ENCODE measurements around the gene SUSD2. TPM values are rescaled to one million over a fixed set of nuclear protein-coding genes. Genes with fewer than 3 reads are reported as not detected.

The SUSD2 gene
- total RNA-seq, 4 donors from 2014 or later = 5.1 to 41.4 (median 29.0) TPM

DNA sequence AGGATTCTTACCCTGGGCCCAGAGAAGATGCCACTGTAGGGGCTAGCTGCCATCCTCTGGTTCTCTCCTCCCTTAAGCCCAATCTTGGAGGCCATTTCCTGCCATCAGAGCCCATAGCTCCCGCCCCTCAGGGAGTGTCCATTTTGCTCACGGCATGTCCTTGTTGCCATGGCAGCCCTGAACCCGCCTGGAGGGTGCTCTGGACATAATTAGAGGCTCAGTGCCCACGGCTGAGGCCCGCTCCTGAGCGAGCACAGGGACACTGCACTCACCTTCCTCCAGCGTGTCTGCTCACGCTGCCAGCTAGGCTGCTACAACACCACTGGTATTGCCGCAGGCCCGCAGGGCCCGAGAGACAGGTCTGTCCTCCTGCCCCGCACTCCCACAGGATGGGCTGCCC lies 11.1 kb upstream of the SUSD2 start:
- Histone ChIP-seq H3K9me3 (no peaks in the 10 kb centered on the region), H3K4me1 (peaks cover 8% of the 10 kb centered on the region), H3K4me3 (no peak overlapping the region), H3K27me3 (no peaks in the 10 kb centered on the region), H3K27ac (no peak overlapping the region), H3K36me3 (peaks cover 91% of the 10 kb centered on the region)
- 80% methylated on average over 1 of the region's 12 CpGs for WGBS
- TF ChIP-seq POLR2A (IDR thresholded peaks at IDR 0.05) (no peak), EP300 (IDR thresholded peaks at IDR 0.05) (no peak), CTCF (IDR thresholded peaks at IDR 0.05) (no peak), POLR2AphosphoS5 (IDR thresholded peaks at IDR 0.05) (no peak)
- DNase-seq (ENCODE audit: low spot score in 2 of 2) = no peak

DNA sequence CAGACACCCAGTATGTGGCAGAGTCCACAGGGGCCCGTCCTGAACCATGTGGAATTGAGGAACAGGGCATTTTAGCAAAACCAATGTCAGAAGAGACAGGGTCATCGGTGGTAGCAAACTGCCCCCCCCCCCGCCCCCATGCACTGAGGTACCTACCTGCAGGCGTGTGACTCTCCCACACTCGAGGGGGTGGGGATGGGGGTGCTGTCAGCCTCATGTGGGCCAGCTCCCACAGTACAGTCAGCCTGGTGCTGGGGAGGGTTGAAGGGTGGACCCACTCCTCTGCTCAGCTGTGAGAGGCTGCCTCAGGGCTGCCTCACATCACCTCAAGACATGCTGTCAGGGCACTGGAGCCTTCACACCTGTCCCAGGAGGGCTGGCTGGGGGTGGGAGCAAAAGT lies 10.7 kb upstream of the SUSD2 start:
- WGBS = 80% methylated on average over 4 of the region's 5 CpGs
- TF ChIP-seq POLR2A (IDR thresholded peaks at IDR 0.05) (no peak), EP300 (IDR thresholded peaks at IDR 0.05) (no peak), POLR2AphosphoS5 (IDR thresholded peaks at IDR 0.05) (no peak), CTCF (IDR thresholded peaks at IDR 0.05) (no peak)
- Histone ChIP-seq H3K9me3 (no peaks in the 10 kb centered on the region), H3K4me3 (no peak overlapping the region), H3K27me3 (no peaks in the 10 kb centered on the region), H3K27ac (no peak overlapping the region), H3K36me3 (peaks cover 88% of the 10 kb centered on the region), H3K4me1 (peaks cover 6% of the 10 kb centered on the region)
- no peak for DNase-seq (ENCODE audit: low spot score in 2 of 2)

DNA sequence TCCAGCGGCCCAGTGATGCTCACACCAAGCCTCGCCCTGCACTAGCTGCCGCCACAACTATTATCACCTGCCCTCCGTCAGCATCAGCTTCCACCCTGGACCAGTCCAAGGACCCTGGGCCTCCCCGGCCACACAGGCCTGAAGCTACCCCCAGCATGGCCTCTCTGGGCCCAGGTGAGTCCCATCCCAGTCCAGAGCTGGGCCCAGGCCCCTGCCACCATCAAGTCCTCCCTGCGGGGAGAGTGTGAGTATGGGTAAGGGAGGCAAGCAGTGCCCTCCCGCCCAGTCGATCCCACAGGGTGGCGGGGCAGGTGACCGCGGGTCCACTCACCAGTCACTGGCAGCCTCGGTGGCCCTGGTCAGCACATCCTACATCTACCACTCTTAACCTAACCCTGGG lies 9.5 kb upstream of the SUSD2 start:
- DNase-seq (ENCODE audit: low spot score in 2 of 2) = no peak
- WGBS = 88% methylated on average over 10 of the region's 12 CpGs
- Histone ChIP-seq H3K27me3 (no peaks in the 10 kb centered on the region), H3K9me3 (no peaks in the 10 kb centered on the region), H3K36me3 (peaks cover 88% of the 10 kb centered on the region), H3K4me3 (no peak overlapping the region), H3K27ac (no peak overlapping the region), H3K4me1 (peaks cover 6% of the 10 kb centered on the region)
- TF ChIP-seq CTCF (IDR thresholded peaks at IDR 0.05) (no peak), EP300 (IDR thresholded peaks at IDR 0.05) (no peak), POLR2AphosphoS5 (IDR thresholded peaks at IDR 0.05) (no peak), POLR2A (IDR thresholded peaks at IDR 0.05) (no peak)

DNA sequence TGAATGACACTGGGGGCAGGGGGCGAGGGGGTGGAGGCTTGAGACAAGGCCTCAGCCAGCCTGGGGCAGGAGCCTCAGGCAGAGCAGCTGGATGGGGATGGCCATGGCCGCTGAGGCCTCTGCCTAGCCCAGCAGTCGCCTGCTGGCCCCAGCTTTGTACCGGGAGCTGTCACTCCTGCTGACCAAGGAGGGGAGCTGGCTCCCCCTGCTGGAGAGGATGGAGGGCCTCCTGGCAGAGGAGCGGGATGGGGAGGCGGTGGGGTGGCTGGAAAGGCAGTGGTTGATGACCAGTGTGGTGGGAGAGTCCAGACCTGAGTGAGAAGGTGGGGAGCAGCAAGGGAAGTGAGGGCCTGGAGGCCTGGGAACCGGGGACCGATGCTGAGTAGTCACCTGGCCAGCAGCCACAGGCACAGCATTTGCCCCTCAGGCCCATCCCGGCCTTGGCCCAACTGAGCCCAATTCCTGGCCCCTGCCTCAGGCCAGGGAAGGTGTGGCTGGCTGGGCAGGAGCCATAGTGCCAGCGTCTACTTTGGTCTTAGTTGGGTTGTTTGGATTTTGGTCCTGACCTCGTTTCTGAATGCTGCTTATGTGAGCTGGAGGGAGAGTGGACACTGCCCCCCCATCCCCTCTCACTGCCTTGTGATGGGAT lies 6.0 kb upstream of the SUSD2 start:
- H3K4me3 ChIP-seq = no peak overlapping the region
- WGBS = 66% methylated on average over 6 of the region's 11 CpGs
- TF ChIP-seq POLR2A (IDR thresholded peaks at IDR 0.05) (no peak), CTCF (IDR thresholded peaks at IDR 0.05) (peak; percentile 60 to 76)
- DNase-seq (ENCODE audit: low spot score in 2 of 2) = peak; percentile 86 to 92
- peak overlapping the region; percentile 15 for H3K27ac ChIP-seq
- no peaks in the 10 kb centered on the region for H3K9me3 ChIP-seq
- H3K27me3 ChIP-seq = no peaks in the 10 kb centered on the region
- H3K4me1 ChIP-seq = peaks cover 18% of the 10 kb centered on the region
- peaks cover 71% of the 10 kb centered on the region for H3K36me3 ChIP-seq

- 94% methylated on average over 3 of the region's 11 CpGs for WGBS
- peaks cover 66% of the 10 kb centered on the region for H3K36me3 ChIP-seq
Measured at GRCh38 chr22:24176040-24176439, 5.2 kb upstream of the SUSD2 start.

More at GRCh38 chr22:24176040-24176439, 5.2 kb upstream of the SUSD2 start:
- DNase-seq (ENCODE audit: low spot score in 2 of 2) = no peak
- Histone ChIP-seq H3K27ac (no peak overlapping the region), H3K4me3 (no peak overlapping the region), H3K4me1 (peaks cover 25% of the 10 kb centered on the region), H3K27me3 (no peaks in the 10 kb centered on the region), H3K9me3 (no peaks in the 10 kb centered on the region)
- TF ChIP-seq CTCF (IDR thresholded peaks at IDR 0.05) (no peak), POLR2A (IDR thresholded peaks at IDR 0.05) (no peak), POLR2AphosphoS5 (IDR thresholded peaks at IDR 0.05) (no peak), EP300 (IDR thresholded peaks at IDR 0.05) (no peak)

All from suprapubic skin (tissue), 4 donors.